NCI-H1105 treated with DMSO at 0.1 percent for 48 hours (cell line): ENCODE measurements around the gene MAL.

ENCODE experiments used
- DNase-seq: peaks from one replicate; lab custom pipeline; 2025; lab: John Stamatoyannopoulos, UW

Gene MAL

DNA sequence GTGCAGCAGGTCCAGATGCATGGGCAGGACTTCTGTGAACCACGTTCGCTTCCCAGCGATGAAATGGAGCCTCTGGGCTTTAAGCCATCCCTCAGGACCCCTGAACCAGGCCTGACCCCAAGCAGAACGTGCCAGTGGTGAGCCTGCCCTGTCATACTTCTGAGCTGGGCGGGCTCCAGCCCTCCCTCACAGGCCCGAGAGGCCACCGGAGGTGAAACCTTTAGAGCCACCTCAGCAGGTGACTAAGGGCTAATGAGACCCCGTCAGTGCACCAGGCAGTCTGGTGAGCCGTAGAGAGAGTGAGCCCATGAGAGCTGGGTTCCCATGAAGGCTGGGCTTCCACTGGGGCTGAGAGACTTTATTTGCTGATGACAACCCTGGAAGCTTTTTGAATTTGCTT, 8.9 kb upstream of the MAL start:
- DNase-seq: no peak

- DNase-seq: no peak
Observed at GRCh38 chr2:95017071-95017501, 8.4 kb upstream of the MAL start.

DNA sequence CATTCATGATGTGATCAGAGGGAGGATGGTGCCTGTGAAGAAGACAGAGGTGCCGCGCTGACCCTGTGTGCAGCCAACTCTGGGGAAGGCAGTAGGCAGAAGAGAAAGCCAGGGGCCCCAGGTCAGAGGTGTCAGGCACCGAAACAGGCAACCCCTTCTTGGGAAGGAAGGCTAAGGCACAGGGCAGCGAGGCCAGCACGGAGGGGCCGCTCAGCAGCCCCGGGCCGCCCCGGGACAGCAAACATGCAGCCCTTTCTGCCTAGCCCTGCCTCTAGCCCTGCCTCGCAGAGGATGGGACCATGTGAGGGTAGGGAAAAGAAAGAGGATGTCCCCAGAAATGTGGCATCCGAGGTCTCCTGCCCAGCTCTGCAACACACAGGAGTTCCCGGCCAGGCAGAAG, 7.7 kb upstream of the MAL start:
- DNase-seq: no peak

DNA sequence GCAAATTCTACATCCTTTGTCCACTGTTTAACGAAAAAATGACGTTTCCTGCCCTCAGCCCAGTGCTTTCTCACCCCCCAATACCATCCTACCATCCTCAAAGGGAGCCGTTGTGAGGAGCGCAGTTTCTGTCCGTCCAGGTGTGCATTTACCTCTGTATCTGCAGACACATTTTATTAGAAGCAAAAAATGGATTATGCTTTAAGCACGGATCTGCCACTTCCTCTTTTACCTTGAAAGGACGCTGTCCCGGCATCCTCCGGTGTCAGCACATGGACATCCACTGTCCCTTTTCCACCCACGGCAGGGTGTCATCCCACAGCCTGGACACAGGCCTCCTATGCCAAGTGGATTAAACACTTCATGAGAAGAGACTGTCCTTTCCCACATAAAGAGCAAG, 7.2 kb upstream of the MAL start:
- no peak for DNase-seq

DNA sequence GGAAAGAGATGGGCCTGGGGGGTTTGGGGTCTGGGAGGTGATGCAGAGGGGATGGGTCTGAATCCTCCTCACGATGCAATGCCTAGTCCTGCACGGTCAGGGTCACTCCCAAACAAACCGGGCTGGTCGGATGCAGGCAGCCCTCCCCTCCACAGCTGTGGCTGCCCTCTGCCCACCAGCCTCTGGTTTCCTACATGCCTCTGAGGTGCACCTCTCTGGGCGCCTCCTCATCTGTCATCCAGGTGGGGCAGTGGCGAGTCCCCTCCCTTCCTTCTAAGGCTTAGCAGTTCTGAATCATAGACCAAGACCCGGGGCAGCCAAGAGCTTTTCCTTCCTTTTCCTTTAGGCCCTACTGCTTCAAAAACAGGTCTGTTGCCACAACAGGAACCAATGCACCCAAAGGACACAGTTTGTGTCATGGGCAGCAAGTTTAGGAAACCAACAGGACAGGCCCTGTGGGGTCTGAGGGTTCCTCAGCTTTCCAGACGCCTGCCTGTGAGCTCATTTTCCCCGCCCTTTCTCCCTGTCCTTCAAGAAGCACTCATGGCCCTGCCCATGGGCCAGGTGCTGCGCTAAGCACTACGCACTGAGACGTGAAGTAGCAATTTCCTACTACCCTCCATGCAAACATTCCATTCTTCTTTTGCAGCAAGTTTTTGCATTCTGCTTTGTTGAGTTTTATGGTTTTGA, 6.5 kb upstream of the MAL start:
- no peak for DNase-seq

GRCh38 chr2:95019572-95019971, 5.9 kb upstream of the MAL start:
- DNase-seq: no peak

GRCh38 chr2:95020275-95021022, 5.1 kb upstream of the MAL start:
- DNase-seq: no peak

GRCh38 chr2:95021023-95021416, 4.5 kb upstream of the MAL start:
- no peak for DNase-seq

DNA sequence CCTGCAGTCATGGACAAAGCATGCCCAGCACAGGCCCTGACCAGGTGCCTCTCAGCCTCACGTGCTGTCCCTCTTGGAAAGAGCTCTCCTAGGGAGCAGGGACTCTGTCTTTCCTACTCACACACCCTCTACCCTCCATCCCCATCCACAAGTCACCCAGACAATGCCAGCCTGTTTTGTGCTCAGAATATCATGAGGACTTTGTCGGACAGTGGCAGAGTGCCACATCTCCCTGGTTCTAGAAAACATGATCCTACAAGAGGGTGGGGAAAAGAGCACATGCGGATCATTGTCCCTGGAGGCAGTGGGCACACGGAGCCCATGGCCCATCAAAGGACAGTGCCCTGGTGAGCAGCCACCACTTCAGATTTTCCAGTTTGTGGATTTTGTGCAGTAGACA, 3.7 kb upstream of the MAL start:
- DNase-seq: no peak

GRCh38 chr2:95022309-95023221, 2.9 kb upstream of the MAL start:
- peak; percentile 69 for DNase-seq

- DNase-seq: peak; percentile 40
Observed at GRCh38 chr2:95023222-95023597, 2.3 kb upstream of the MAL start.

DNA sequence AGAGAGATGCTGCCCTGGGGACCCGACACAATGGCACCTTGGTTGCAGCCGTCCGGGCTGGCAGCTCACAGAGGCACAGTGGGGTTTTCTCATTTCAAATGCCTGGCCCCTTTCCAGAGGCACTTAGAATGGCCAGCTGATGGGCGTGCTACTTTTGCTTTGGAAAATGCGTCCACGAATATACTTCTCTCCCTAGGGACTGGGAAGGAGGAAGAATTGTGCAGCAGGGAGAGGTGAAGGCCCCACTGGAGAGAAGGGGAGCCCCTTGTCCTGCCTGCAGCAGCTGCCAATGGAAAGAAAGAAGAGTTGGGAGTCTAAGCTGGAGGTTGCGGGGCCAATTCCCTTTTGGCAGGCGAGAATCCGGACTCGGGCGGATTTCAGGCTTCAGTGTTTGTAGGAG, 1.1 kb upstream of the MAL start:
- DNase-seq: peak; percentile 3

DNA sequence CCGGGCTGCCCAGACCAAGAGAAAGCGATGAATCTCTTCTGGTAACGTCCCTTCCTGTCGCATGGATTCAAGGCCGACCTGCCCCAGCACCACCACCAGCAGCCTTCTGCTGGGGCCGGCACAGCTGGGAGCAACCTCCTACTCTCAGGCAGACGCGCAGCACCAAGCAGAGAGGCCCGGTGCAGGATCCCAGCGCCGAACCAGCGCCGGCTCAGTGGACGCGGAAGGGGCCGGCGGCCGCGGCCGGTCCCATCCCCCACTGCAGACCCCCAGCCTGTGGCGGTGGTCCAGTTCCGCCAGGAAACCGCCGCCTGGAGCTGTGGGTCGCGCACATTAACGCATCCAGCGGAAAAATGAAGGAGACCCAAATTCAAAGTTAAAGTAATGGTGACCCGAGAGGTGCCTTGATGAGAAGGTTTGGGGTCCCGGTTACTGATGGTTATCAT, 525 bp upstream of the MAL start:
- no peak for DNase-seq

- no peak for DNase-seq
Observed at GRCh38 chr2:95026471-95027368, 1.2 kb downstream of the MAL start.

DNA sequence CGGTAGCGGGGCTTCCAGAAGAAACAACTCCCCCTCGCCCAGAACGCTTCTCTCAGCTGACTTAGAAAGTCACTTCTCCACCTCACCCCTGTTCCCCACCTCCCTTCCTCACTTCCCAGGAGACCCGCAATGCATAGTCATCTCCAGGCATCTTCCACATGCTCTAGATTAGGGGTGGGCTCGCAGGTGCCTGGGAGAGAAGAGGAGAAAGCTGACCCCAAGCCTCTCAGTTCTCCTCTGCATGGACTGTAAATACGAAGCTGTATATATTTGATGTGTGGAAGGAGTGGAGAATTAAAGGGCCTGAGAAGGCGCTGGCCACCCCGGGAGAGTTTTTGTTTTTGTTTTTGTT, 1.8 kb downstream of the MAL start:
- DNase-seq: no peak

DNA sequence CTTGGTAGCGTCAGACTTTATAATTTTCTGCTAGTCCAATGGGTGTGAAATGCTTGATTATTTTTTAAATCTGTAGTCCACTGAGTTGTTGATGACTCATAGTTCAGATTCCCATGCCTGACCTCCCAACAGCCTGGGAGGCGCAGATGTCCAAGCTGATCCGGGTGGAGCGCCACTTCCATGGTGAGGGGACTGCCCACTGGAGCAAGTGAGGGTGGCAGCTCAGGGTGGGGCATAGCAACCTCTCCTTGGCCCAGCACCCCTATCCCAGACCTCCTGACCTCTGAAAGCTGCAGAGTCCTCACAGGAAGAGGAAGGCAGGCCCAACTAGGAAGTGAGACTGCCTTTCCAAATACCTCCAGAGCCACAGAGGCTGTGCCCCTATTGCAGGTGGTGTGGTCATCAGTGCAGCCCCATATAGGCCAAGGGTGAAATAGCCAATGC, 4.4 kb downstream of the MAL start:
- no peak for DNase-seq

DNA sequence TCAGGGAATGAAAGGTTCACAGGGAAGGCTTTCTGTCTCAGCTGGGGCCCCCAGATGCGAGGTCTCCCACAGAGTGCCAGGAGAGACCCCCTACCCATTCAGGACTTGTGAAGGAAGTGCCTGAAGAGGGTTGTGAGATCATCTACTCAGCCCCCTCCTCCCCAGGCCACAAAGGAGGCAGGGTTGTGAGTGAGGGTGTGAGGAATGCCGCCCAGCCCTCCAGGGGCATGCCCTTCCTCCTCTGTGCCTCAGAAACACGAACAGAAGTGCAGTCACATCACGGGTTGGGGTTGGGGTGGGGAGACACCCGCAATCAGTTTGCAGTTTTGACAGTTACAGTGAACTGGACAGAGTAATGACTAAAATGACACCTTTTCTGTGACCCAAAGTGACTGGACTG, 5.0 kb downstream of the MAL start:
- DNase-seq: no peak

- no peak for DNase-seq
Observed at GRCh38 chr2:95031076-95031725, 5.7 kb downstream of the MAL start.

GRCh38 chr2:95031726-95032116, 6.2 kb downstream of the MAL start:
- no peak for DNase-seq

DNA sequence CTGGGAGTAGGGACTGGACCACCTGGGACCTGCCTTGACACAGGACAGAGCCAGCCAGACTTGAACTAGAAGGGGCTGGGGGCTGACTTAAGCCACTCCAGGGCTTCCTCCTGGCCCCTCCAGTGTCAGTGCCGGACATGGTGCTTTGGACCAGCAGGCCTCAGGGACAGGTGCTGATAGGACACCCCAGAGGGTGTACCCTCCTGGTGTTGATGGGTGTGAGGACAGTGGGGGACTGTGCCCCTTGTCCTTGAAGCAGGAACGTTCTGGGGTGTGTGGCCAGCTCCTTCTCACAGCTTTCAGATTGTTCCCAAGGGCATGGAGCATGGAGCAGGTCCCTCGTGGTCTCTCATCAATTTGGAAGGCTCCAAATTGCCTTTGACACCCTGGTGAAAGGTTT, 6.8 kb downstream of the MAL start:
- no peak for DNase-seq
